ENCODE measurements around the gene OTX2. TPM values are rescaled to one million over a fixed set of nuclear protein-coding genes. Genes with fewer than 3 reads are reported as not detected.

Gene OTX2
- total RNA-seq, 2 experiments from 2014 or later = not detected

- ATAC-seq (ENCODE audit: poor library complexity) (no peak), DNase-seq (no peak)
- Mint-ChIP-seq H3K36me3 (ENCODE audit: low read depth) (no peaks in the 10 kb centered on the region), H3K4me1 (ENCODE audit: low read depth) (no peaks in the 10 kb centered on the region), H3K4me3 (no peak overlapping the region), H3K27me3 (peaks cover 78% of the 10 kb centered on the region), H3K27ac (no peak overlapping the region), H3K9me3 (no peaks in the 10 kb centered on the region)
- no peaks in the 10 kb centered on the region for H3K36me3 ChIP-seq (ENCODE audit: insufficient read depth, low read length)
- no peak overlapping the region for H3K27ac ChIP-seq (ENCODE audit: low read depth in 1 of 2, low read length in 2 of 2)
- ChIA-PET CTCF (no interaction called here), POLR2A (no interaction called here)
- peaks cover 6% of the 10 kb centered on the region for H3K4me1 ChIP-seq (ENCODE audit: insufficient read depth, low read length)
- intact Hi-C loops (cut with DNase I, micrococcal nuclease) = no loop called here
- H3K27me3 ChIP-seq (ENCODE audit: control insufficient read depth in 1 of 2, insufficient read depth in 2 of 2, low read length in 2 of 2) = peaks cover 25 to 43% of the 10 kb centered on the region in 2 experiments
- TF ChIP-seq CTCF (IDR thresholded peaks at IDR 0.05) = no peak
- peaks cover 0 to 16% of the 10 kb centered on the region in 2 experiments for H3K9me3 ChIP-seq (ENCODE audit: control insufficient read depth in 1 of 2, insufficient read depth in 1 of 2, low read length in 2 of 2)
- no peak overlapping the region for H3K4me3 ChIP-seq (ENCODE audit: low read length)
These were observed 20.3 kb downstream of the OTX2 start for GRCh38 chr14:56789955-56790354.

DNA sequence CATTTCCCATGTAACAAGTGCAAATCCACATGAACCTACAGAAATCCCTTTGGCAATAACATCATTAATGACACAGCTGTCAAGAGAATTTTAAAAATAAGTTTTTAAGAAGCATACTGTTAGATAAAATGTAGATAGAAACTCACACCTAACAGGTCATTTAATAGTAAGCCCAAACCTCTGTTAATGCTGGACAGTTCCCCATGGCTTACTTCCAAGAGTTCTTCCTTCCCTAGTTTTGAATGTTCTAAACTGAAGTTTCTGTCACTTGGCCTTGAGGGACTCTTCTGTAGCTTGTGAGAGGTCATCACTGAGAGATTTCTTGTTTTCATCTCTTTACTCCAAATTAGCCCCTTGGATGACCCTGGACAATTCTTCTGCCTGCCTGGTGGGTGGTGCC is 22.7 kb downstream of the OTX2 start:
- Mint-ChIP-seq H3K27ac (no peak overlapping the region), H3K36me3 (ENCODE audit: low read depth) (no peaks in the 10 kb centered on the region), H3K27me3 (peaks cover 84% of the 10 kb centered on the region), H3K4me3 (no peak overlapping the region), H3K4me1 (ENCODE audit: low read depth) (no peaks in the 10 kb centered on the region), H3K9me3 (no peaks in the 10 kb centered on the region)
- intact Hi-C loops (cut with DNase I, micrococcal nuclease) = no loop called here
- ChIA-PET POLR2A (no interaction called here), CTCF (no interaction called here)
- H3K27me3 ChIP-seq (ENCODE audit: control insufficient read depth in 1 of 2, insufficient read depth in 2 of 2, low read length in 2 of 2) = peaks cover 10 to 19% of the 10 kb centered on the region in 2 experiments
- TF ChIP-seq CTCF (IDR thresholded peaks at IDR 0.05) = no peak
- no peaks in the 10 kb centered on the region for H3K36me3 ChIP-seq (ENCODE audit: insufficient read depth, low read length)
- H3K4me3 ChIP-seq (ENCODE audit: low read length) = no peak overlapping the region
- no peaks in the 10 kb centered on the region for H3K4me1 ChIP-seq (ENCODE audit: insufficient read depth, low read length)
- no peaks in the 10 kb centered on the region for H3K9me3 ChIP-seq (ENCODE audit: control insufficient read depth in 1 of 2, insufficient read depth in 1 of 2, low read length in 2 of 2)
- no peak overlapping the region for H3K27ac ChIP-seq (ENCODE audit: low read depth in 1 of 2, low read length in 2 of 2)
- no peak for ATAC-seq (ENCODE audit: poor library complexity)
- no peak for DNase-seq

DNA sequence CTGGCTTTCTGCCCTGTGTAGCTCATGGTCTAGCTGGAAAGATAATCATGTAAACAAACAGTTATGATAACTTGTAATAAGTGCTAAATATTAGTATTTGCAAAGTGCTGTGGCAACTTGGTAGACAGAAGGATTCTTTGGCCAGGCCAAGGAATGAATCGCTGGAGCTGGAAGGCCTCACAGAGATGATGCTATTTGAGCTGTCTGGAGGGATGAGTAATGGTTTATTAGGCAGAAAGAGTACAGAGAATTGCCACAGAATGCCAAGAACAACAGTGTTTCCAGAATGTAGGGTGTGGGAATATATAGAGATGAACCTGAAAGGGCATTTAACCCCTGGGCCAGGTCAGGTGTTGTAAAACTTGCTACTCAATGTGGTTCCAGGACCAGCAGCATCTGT is 27.6 kb downstream of the OTX2 start:
- no peak overlapping the region for H3K27ac Mint-ChIP-seq
- no peaks in the 10 kb centered on the region for H3K9me3 Mint-ChIP-seq
- H3K4me3 Mint-ChIP-seq = no peak overlapping the region
- ATAC-seq (ENCODE audit: poor library complexity) = no peak
- Histone ChIP-seq H3K9me3 (ENCODE audit: control insufficient read depth in 1 of 2, insufficient read depth in 1 of 2, low read length in 2 of 2) (no peaks in the 10 kb centered on the region), H3K27ac (ENCODE audit: low read depth in 1 of 2, low read length in 2 of 2) (no peak overlapping the region), H3K4me3 (ENCODE audit: low read length) (no peak overlapping the region), H3K27me3 (ENCODE audit: control insufficient read depth in 1 of 2, insufficient read depth in 2 of 2, low read length in 2 of 2) (peaks cover 4 to 5% of the 10 kb centered on the region in 2 experiments), H3K4me1 (ENCODE audit: insufficient read depth, low read length) (no peaks in the 10 kb centered on the region), H3K36me3 (ENCODE audit: insufficient read depth, low read length) (no peaks in the 10 kb centered on the region)
- intact Hi-C loops (cut with DNase I, micrococcal nuclease) = no loop called here
- POLR2A ChIA-PET = no interaction called here
- no peak for DNase-seq
- TF ChIP-seq CTCF (IDR thresholded peaks at IDR 0.05) = no peak
- CTCF ChIA-PET = no interaction called here
- H3K27me3 Mint-ChIP-seq = peaks cover 55% of the 10 kb centered on the region
- H3K36me3 Mint-ChIP-seq (ENCODE audit: low read depth) = no peaks in the 10 kb centered on the region
- H3K4me1 Mint-ChIP-seq (ENCODE audit: low read depth) = no peaks in the 10 kb centered on the region
